GM18507 (cell line): ENCODE measurements around the gene HUWE1.

Source experiments
- DNase-seq: peaks from one replicate; pipeline ENCODE4 v3.0.0; 2011; ENCODE audit warnings: low read depth; ENCODE audit not compliant: insufficient read length; ENCODE audit errors: extremely low spot score
- FAIRE-seq: peaks from 2 replicates; lab custom pipeline; 2011; peaks lifted over from hg19 to GRCh38; lab: Jason Lieb, UNC

Gene HUWE1

GRCh38 chrX:53695946-53696549 lies 9.5 kb upstream of the HUWE1 start:
- no peak for FAIRE-seq
- no peak for DNase-seq

- FAIRE-seq (peak; percentile 58), DNase-seq (no peak)
Measured at GRCh38 chrX:53694642-53695041, 8.1 kb upstream of the HUWE1 start.

- no peak for FAIRE-seq
- no peak for DNase-seq
Measured at GRCh38 chrX:53688300-53688699, 1.8 kb upstream of the HUWE1 start.

- peak; percentile 67 for FAIRE-seq
- DNase-seq, result no peak
Measured at GRCh38 chrX:53685711-53686110, 808 bp downstream of the HUWE1 start.

- DNase-seq, result no peak
- FAIRE-seq, result peak; percentile 100
Measured at GRCh38 chrX:53684415-53685192, 1.9 kb downstream of the HUWE1 start.

- DNase-seq (peak; percentile 38), FAIRE-seq (no peak)
Measured at GRCh38 chrX:53683556-53684414, 2.7 kb downstream of the HUWE1 start.

GRCh38 chrX:53682885-53683555 lies 3.5 kb downstream of the HUWE1 start:
- FAIRE-seq (no peak), DNase-seq (no peak)

GRCh38 chrX:53681661-53682060 lies 4.9 kb downstream of the HUWE1 start:
- FAIRE-seq, result no peak

GRCh38 chrX:53678667-53679066 lies 7.9 kb downstream of the HUWE1 start:
- FAIRE-seq, result no peak

More at GRCh38 chrX:53681661-53682060, 4.9 kb downstream of the HUWE1 start:
- DNase-seq, result no peak

GRCh38 chrX:53677286-53677685 lies 9.2 kb downstream of the HUWE1 start:
- no peak for DNase-seq
- no peak for FAIRE-seq

More at GRCh38 chrX:53678667-53679066, 7.9 kb downstream of the HUWE1 start:
- DNase-seq, result no peak

- DNase-seq (no peak), FAIRE-seq (peak; percentile 21)
Measured at GRCh38 chrX:53674581-53674980, 11.9 kb downstream of the HUWE1 start.

GRCh38 chrX:53669258-53669657 lies 17.3 kb downstream of the HUWE1 start:
- DNase-seq (no peak), FAIRE-seq (peak; percentile 71)

GRCh38 chrX:53666171-53666570 lies 20.3 kb downstream of the HUWE1 start:
- FAIRE-seq (no peak), DNase-seq (no peak)

- DNase-seq (no peak), FAIRE-seq (no peak)
Measured at GRCh38 chrX:53660004-53660403, 26.5 kb downstream of the HUWE1 start.

GRCh38 chrX:53659039-53659438 lies 27.5 kb downstream of the HUWE1 start:
- DNase-seq, result no peak

GRCh38 chrX:53656845-53657244 lies 29.7 kb downstream of the HUWE1 start:
- FAIRE-seq, result no peak

More at GRCh38 chrX:53659039-53659438, 27.5 kb downstream of the HUWE1 start:
- FAIRE-seq, result no peak

GRCh38 chrX:53654376-53654775 lies 32.1 kb downstream of the HUWE1 start:
- FAIRE-seq (no peak), DNase-seq (no peak)

More at GRCh38 chrX:53656845-53657244, 29.7 kb downstream of the HUWE1 start:
- no peak for DNase-seq

GRCh38 chrX:53644751-53645150 lies 41.8 kb downstream of the HUWE1 start:
- DNase-seq (no peak), FAIRE-seq (no peak)

GRCh38 chrX:53642337-53642736 lies 44.2 kb downstream of the HUWE1 start:
- FAIRE-seq, result no peak
- no peak for DNase-seq

- DNase-seq (no peak), FAIRE-seq (no peak)
Measured at GRCh38 chrX:53639257-53639656, 47.3 kb downstream of the HUWE1 start.
